ENCODE data around the gene LRRTM4. TPM values are rescaled to one million over a fixed set of nuclear protein-coding genes. Genes with fewer than 3 reads are reported as not detected.
A peak's percentile ranks its signal among the peaks of the same experiment; 100 is the strongest.

The LRRTM4 gene
- total and polyA plus RNA-seq, 2 of the 13 experiments (the other 11 are each of a cell fraction or from before 2014, with no cell fraction given) = 1.2 TPM

DNA sequence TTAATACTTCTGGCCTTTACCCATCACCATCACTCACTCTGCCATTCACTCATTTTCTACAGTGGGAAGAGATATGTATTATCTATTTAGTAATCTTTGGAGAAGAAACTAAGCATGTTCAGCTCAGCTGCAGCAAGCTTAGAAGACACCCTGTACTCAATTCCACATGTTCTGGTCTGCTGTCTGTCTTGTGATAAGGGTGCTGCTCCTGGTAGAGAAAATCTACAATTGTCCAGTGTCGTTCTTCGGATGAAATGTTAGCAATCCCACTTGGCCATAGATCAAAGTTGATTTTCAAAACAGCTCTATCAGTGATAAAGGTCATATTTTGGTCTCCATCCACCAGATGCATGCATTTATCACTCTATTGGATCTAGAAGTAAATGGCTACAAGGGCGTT, 337.1 kb downstream of the LRRTM4 start:
- Histone ChIP-seq H3K27me3 (ENCODE audit: control insufficient read depth in 1 of 2, insufficient read depth in 2 of 2, low read length in 2 of 2) (no peaks in the 10 kb centered on the region), H4K20me1 (ENCODE audit: insufficient read depth, low read length) (no peaks in the 10 kb centered on the region), H3K4me1 (ENCODE audit: insufficient read depth, low read length) (peaks cover 21% of the 10 kb centered on the region; the same call in 1 of the 2 replicates), H3K4me3 (replicated peaks in 1 of 3; ENCODE audit: insufficient read depth in 1 of 3, low read depth in 2 of 3, low read length in 3 of 3) (no peak overlapping the region), H3K27ac (ENCODE audit: extremely low read length, insufficient read depth, low read length) (no peak overlapping the region), H3K36me3 (replicated peaks in 1 of 2; ENCODE audit: control insufficient read depth in 1 of 2, insufficient read depth in 2 of 2, low read length in 2 of 2) (no peaks in the 10 kb centered on the region; a peak in 1 of 5 replicates), H3K9ac (ENCODE audit: insufficient read depth, low read depth, low read length) (no peak overlapping the region), H2AFZ (ENCODE audit: low read length) (no peak overlapping the region), H3K4me2 (ENCODE audit: low read depth, low read length) (no peak overlapping the region), H3K79me2 (ENCODE audit: insufficient read depth, low read length) (no peaks in the 10 kb centered on the region), H3K9me3 (ENCODE audit: low read length) (no peaks in the 10 kb centered on the region)
- intact Hi-C loops (cut with micrococcal nuclease; ENCODE audit: unreplicated experiment) (no loop called here), in situ Hi-C loops (cut with HindIII; ENCODE audit: extremely low pct_ligation_motif_present, low pct_unique_long_range_greater_than_20kb) (no loop called here)
- TF ChIP-seq ZNF607 (CRISPR knock-in tag; IDR thresholded peaks at IDR 0.05; ENCODE audit: borderline replicate concordance) (no peak), KLF9 (CRISPR knock-in tag; IDR thresholded peaks at IDR 0.05; ENCODE audit: low read depth) (no peak), ZNF44 (CRISPR knock-in tag; IDR thresholded peaks at IDR 0.05) (no peak), ZNF644 (CRISPR knock-in tag; IDR thresholded peaks at IDR 0.05; ENCODE audit: low read depth) (0 out of 2 replicates have a peak, but pooled peaks have one; percentile 5), GATAD1 (CRISPR knock-in tag; IDR thresholded peaks at IDR 0.05) (no peak), NKX3-1 (CRISPR knock-in tag; IDR thresholded peaks at IDR 0.05) (no peak), MIER3 (CRISPR knock-in tag; IDR thresholded peaks at IDR 0.05; ENCODE audit: borderline replicate concordance) (no peak), ZNF317 (CRISPR knock-in tag; IDR thresholded peaks at IDR 0.05) (peak; percentile 94), ZNF737 (CRISPR knock-in tag; IDR thresholded peaks at IDR 0.05; ENCODE audit: borderline replicate concordance) (no peak)
- TF ChIP-seq, protein P1, sequence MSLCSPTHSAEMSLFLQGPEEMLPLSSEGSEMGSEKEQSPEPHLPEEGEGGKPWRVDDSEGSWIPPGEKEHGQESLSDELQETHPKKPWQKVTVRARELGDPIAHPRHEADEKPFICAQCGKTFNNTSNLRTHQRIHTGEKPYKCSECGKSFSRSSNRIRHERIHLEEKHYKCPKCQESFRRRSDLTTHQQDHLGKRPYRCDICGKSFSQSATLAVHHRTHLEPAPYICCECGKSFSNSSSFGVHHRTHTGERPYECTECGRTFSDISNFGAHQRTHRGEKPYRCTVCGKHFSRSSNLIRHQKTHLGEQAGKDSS (CRISPR knock-in tag; IDR thresholded peaks at IDR 0.05; ENCODE audit: borderline replicate concordance, low read depth) = no peak
- TF ChIP-seq, protein P2, sequence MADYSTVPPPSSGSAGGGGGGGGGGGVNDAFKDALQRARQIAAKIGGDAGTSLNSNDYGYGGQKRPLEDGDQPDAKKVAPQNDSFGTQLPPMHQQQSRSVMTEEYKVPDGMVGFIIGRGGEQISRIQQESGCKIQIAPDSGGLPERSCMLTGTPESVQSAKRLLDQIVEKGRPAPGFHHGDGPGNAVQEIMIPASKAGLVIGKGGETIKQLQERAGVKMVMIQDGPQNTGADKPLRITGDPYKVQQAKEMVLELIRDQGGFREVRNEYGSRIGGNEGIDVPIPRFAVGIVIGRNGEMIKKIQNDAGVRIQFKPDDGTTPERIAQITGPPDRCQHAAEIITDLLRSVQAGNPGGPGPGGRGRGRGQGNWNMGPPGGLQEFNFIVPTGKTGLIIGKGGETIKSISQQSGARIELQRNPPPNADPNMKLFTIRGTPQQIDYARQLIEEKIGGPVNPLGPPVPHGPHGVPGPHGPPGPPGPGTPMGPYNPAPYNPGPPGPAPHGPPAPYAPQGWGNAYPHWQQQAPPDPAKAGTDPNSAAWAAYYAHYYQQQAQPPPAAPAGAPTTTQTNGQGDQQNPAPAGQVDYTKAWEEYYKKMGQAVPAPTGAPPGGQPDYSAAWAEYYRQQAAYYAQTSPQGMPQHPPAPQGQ (CRISPR knock-in tag; IDR thresholded peaks at IDR 0.05; ENCODE audit: borderline replicate concordance) = no peak
- TF ChIP-seq, protein P3, sequence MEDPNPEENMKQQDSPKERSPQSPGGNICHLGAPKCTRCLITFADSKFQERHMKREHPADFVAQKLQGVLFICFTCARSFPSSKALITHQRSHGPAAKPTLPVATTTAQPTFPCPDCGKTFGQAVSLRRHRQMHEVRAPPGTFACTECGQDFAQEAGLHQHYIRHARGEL (CRISPR knock-in tag; IDR thresholded peaks at IDR 0.05) = no peak
- DNase-seq (ENCODE audit: low spot score) = no peak
- no peak for FAIRE-seq
- no TSS peak for BruUV-seq (replicated peaks)
- no peak; the same call in 2 of the 3 replicates for ATAC-seq
- ChIA-PET CTCF (ENCODE audit: low intra/inter-chr PET ratio, low total read pairs) (no interaction called here), POLR2A (no interaction called here)
- WGBS (ENCODE audit: low lambda C conversion rate) = 22% methylated on average over 3 of the region's 3 CpGs
